ENCODE measurements around the gene ZNF408.

Gene ZNF408

GRCh38 chr11:46736146-46736545 lies 35.3 kb downstream of the ZNF408 start:
- Mint-ChIP-seq H3K4me3 (no peak overlapping the region), H3K36me3 (ENCODE audit: low read depth) (peaks cover 5% of the 10 kb centered on the region), H3K4me1 (ENCODE audit: low read depth) (no peaks in the 10 kb centered on the region), H3K9me3 (no peaks in the 10 kb centered on the region), H3K27ac (no peak overlapping the region), H3K27me3 (no peaks in the 10 kb centered on the region)
- intact Hi-C loops (cut with micrococcal nuclease): no loop called here

- Mint-ChIP-seq H3K4me3 (no peak overlapping the region), H3K27me3 (no peaks in the 10 kb centered on the region), H3K36me3 (ENCODE audit: low read depth) (peaks cover 10% of the 10 kb centered on the region), H3K9me3 (no peaks in the 10 kb centered on the region), H3K4me1 (ENCODE audit: low read depth) (no peaks in the 10 kb centered on the region), H3K27ac (no peak overlapping the region)
- intact Hi-C loops (cut with micrococcal nuclease): no loop called here
These were observed 35.8 kb downstream of the ZNF408 start for GRCh38 chr11:46736615-46737014.

GRCh38 chr11:46737699-46738098 lies 36.9 kb downstream of the ZNF408 start:
- Mint-ChIP-seq H3K4me1 (ENCODE audit: low read depth) (no peaks in the 10 kb centered on the region), H3K27me3 (no peaks in the 10 kb centered on the region), H3K9me3 (no peaks in the 10 kb centered on the region), H3K36me3 (ENCODE audit: low read depth) (peaks cover 20% of the 10 kb centered on the region), H3K27ac (no peak overlapping the region), H3K4me3 (no peak overlapping the region)
- intact Hi-C loops (cut with micrococcal nuclease): no loop called here

GRCh38 chr11:46738887-46739286 lies 38.1 kb downstream of the ZNF408 start:
- no peak overlapping the region for H3K27ac Mint-ChIP-seq

GRCh38 chr11:46741600-46742484 lies 41.0 kb downstream of the ZNF408 start:
- Mint-ChIP-seq H3K27ac (no peak overlapping the region), H3K36me3 (ENCODE audit: low read depth) (peaks cover 61% of the 10 kb centered on the region)
- intact Hi-C loops (cut with micrococcal nuclease): no loop called here

More at GRCh38 chr11:46738887-46739286, 38.1 kb downstream of the ZNF408 start:
- intact Hi-C loops (cut with micrococcal nuclease): no loop called here
- Mint-ChIP-seq H3K4me1 (ENCODE audit: low read depth) (no peaks in the 10 kb centered on the region), H3K27me3 (no peaks in the 10 kb centered on the region), H3K9me3 (no peaks in the 10 kb centered on the region), H3K4me3 (no peak overlapping the region), H3K36me3 (ENCODE audit: low read depth) (peaks cover 32% of the 10 kb centered on the region)

GRCh38 chr11:46743043-46743442 lies 42.2 kb downstream of the ZNF408 start:
- Mint-ChIP-seq H3K27ac (no peak overlapping the region), H3K4me1 (ENCODE audit: low read depth) (no peaks in the 10 kb centered on the region), H3K9me3 (no peaks in the 10 kb centered on the region), H3K36me3 (ENCODE audit: low read depth) (peaks cover 73% of the 10 kb centered on the region), H3K27me3 (no peaks in the 10 kb centered on the region), H3K4me3 (no peak overlapping the region)
- intact Hi-C loops (cut with micrococcal nuclease): no loop called here

More at GRCh38 chr11:46741600-46742484, 41.0 kb downstream of the ZNF408 start:
- no peaks in the 10 kb centered on the region for H3K9me3 Mint-ChIP-seq
- H3K27me3 Mint-ChIP-seq: no peaks in the 10 kb centered on the region
- H3K4me1 Mint-ChIP-seq (ENCODE audit: low read depth): no peaks in the 10 kb centered on the region
- no peak overlapping the region for H3K4me3 Mint-ChIP-seq

GRCh38 chr11:46743693-46744339 lies 43.0 kb downstream of the ZNF408 start:
- H3K36me3 Mint-ChIP-seq (ENCODE audit: low read depth): peaks cover 81% of the 10 kb centered on the region

GRCh38 chr11:46745328-46745727 lies 44.5 kb downstream of the ZNF408 start:
- Mint-ChIP-seq H3K4me1 (ENCODE audit: low read depth) (no peaks in the 10 kb centered on the region), H3K9me3 (no peaks in the 10 kb centered on the region), H3K27ac (no peak overlapping the region), H3K4me3 (no peak overlapping the region), H3K27me3 (no peaks in the 10 kb centered on the region), H3K36me3 (ENCODE audit: low read depth) (peaks cover 96% of the 10 kb centered on the region)
- intact Hi-C loops (cut with micrococcal nuclease): no loop called here

More at GRCh38 chr11:46743693-46744339, 43.0 kb downstream of the ZNF408 start:
- Mint-ChIP-seq H3K4me3 (no peak overlapping the region), H3K4me1 (ENCODE audit: low read depth) (no peaks in the 10 kb centered on the region), H3K27ac (no peak overlapping the region), H3K9me3 (no peaks in the 10 kb centered on the region), H3K27me3 (no peaks in the 10 kb centered on the region)
- intact Hi-C loops (cut with micrococcal nuclease): no loop called here

- intact Hi-C loops (cut with micrococcal nuclease): no loop called here
- Mint-ChIP-seq H3K4me1 (ENCODE audit: low read depth) (no peaks in the 10 kb centered on the region), H3K27me3 (no peaks in the 10 kb centered on the region), H3K27ac (no peak overlapping the region), H3K4me3 (no peak overlapping the region), H3K36me3 (ENCODE audit: low read depth) (peaks cover 99% of the 10 kb centered on the region), H3K9me3 (no peaks in the 10 kb centered on the region)
These were observed 45.2 kb downstream of the ZNF408 start for GRCh38 chr11:46745995-46746394.

GRCh38 chr11:46747150-46747549 lies 46.3 kb downstream of the ZNF408 start:
- Mint-ChIP-seq H3K9me3 (no peaks in the 10 kb centered on the region), H3K27me3 (no peaks in the 10 kb centered on the region), H3K4me3 (no peak overlapping the region), H3K27ac (no peak overlapping the region), H3K4me1 (ENCODE audit: low read depth) (no peaks in the 10 kb centered on the region), H3K36me3 (ENCODE audit: low read depth) (peaks cover 97% of the 10 kb centered on the region)
- intact Hi-C loops (cut with micrococcal nuclease): no loop called here

All from dendritic cell treated with granulocyte-macrophage colony-stimulating factor and Interleukin-4, amounts not matched to agents 40 ng/mL and 50 ng/mL, for 4 days (primary cell).